HG03064 (cell line): ENCODE measurements around the gene CLEC4M.
"Not testable (repeated sequence)": the region's sequence is repeated elsewhere in the genome, so short reads cannot be mapped to it uniquely, and the experiment has no call there.

Experiments
- ATAC-seq: cut with Tn5 transposase; IDR thresholded peaks from one replicate; pipeline ENCODE4 v1.9.1; 2021; ENCODE audit warnings: low read depth; ENCODE audit not compliant: unreplicated experiment

The CLEC4M gene

GRCh38 chr19:7739801-7740681 lies 23.0 kb upstream of the CLEC4M start:
- ATAC-seq = no peak

- ATAC-seq = no peak
These were observed 22.4 kb upstream of the CLEC4M start for GRCh38 chr19:7740682-7741054.

- ATAC-seq = no peak
These were observed 20.5 kb upstream of the CLEC4M start for GRCh38 chr19:7742575-7742974.

- no peak for ATAC-seq
These were observed 20.1 kb upstream of the CLEC4M start for GRCh38 chr19:7742991-7743390.

- ATAC-seq = no peak
These were observed 19.6 kb upstream of the CLEC4M start for GRCh38 chr19:7743425-7743841.

- ATAC-seq = no peak
These were observed 18.8 kb upstream of the CLEC4M start for GRCh38 chr19:7744199-7744786.

- no peak for ATAC-seq
These were observed 18.0 kb upstream of the CLEC4M start for GRCh38 chr19:7744871-7745650.

- not testable (repeated sequence) for ATAC-seq
These were observed 16.7 kb upstream of the CLEC4M start for GRCh38 chr19:7746306-7746705.

- no peak for ATAC-seq
These were observed 15.8 kb upstream of the CLEC4M start, which contains the start of gene CD209 for GRCh38 chr19:7746903-7747884. CD209 (minus strand) TSS chr19:7747534; CDS start chr19:7747511, 23 bp downstream.

- ATAC-seq = no peak
These were observed 14.9 kb upstream of the CLEC4M start for GRCh38 chr19:7748171-7748570.

- no peak for ATAC-seq
These were observed 14.3 kb upstream of the CLEC4M start for GRCh38 chr19:7748756-7749155.

- no peak for ATAC-seq
These were observed 11.8 kb upstream of the CLEC4M start for GRCh38 chr19:7751157-7751783.

- no peak for ATAC-seq
These were observed 6.8 kb upstream of the CLEC4M start for GRCh38 chr19:7756258-7756657.

GRCh38 chr19:7757358-7757757 lies 5.7 kb upstream of the CLEC4M start:
- no peak for ATAC-seq

GRCh38 chr19:7759156-7759555 lies 3.9 kb upstream of the CLEC4M start:
- ATAC-seq = no peak

GRCh38 chr19:7763696-7764095 lies 653 bp downstream of the CLEC4M start:
- no peak for ATAC-seq

GRCh38 chr19:7764157-7764556 lies 1.1 kb downstream of the CLEC4M start:
- ATAC-seq = not testable (repeated sequence)

- ATAC-seq = not testable (repeated sequence)
These were observed 2.0 kb downstream of the CLEC4M start for GRCh38 chr19:7765043-7765442.

- no peak for ATAC-seq
These were observed 3.5 kb downstream of the CLEC4M start for GRCh38 chr19:7766535-7766934.

- no peak for ATAC-seq
These were observed 4.4 kb downstream of the CLEC4M start for GRCh38 chr19:7767487-7767886.
